GF-D8 (cell line): ENCODE measurements around the gene ADAMTS18.

Experiments
- DNase-seq: peaks from one replicate; lab custom pipeline; 2025; lab: John Stamatoyannopoulos, UW

ADAMTS18 gene

DNA sequence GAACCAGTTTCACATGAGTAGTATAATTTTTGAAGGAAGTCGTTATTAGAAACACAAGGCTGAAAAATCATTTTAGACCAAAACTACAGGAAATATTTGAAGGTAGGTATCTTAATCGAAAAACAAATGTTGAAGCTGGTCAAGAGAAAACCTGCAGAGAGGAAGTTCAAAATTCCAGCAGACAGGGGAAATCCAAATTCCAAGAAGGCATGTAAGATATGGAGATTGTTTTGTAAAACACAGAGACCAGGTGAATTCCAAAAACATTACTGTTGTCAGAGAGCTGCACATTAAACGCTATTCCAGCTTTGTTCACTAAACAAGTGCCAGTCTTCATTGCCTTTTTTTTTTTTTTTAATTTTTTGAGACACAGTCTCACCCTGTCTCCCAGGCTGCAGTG lies 38.4 kb downstream of the ADAMTS18 start:
- DNase-seq: no peak

DNA sequence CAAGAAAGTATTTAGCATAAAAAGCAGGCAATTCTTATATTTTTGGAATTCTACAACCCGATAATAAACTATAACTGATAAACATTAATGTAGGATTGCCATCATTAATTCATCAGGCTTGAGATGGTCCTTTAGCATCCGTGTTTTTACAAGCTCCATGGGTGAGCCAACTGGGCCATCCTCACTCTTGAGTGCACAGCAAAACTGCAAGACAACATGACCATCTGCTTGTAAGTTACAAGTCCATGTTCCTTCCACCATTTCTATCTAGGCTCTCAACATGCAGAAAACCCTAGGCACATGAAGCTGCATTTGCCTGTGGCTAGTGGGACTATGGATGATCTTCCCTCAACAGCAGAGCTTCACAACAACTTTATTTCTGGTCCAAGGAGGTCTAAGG lies 40.1 kb downstream of the ADAMTS18 start:
- DNase-seq: no peak

- DNase-seq: no peak
These were observed 40.9 kb downstream of the ADAMTS18 start for GRCh38 chr16:77393955-77394354.

- DNase-seq: no peak
These were observed 47.0 kb downstream of the ADAMTS18 start for GRCh38 chr16:77387815-77388209.

DNA sequence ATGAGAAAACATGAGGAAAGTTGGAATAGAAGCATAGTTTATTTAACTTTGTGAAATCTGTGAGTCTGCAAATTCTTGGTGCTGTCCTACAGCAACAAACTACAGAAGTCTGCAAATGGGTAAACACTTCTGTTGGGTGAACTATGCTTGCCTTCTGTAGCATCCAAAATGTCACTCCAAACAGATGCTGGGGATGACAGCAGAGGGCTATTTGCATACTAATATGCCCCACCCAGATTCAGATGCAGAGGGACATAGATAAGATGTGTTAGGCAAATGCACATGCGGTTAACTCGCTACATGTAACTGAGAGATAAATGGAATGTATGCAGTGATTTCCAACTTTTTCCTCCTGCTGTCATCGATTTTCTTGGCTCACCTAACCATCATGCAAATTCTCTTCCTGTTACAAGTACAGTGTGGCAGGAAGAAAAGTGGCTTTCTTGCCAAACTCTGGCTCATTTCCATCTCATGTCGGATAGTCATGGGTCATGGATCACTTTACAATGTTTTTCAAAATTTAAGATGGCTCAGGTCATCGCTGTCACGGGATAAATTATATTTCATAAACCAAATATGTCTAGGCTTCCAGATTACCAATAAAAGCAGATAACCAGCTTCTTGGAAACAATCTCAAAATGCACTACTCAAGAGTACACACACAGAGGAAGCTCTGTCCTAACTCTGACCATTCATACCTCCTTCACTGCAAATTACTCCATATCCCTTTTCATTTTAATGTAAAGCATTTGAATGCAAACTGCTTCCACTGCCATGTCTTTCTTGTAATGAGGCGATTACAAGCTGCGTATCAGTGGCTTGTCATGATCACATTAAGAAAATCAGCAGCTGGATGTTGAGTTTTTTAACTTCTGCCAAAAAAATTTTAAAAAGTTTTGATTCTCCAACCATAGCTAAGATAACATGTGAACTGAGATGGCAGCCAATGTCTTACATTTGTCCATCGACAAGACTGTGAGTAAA lies 47.7 kb downstream of the ADAMTS18 start:
- DNase-seq: no peak

DNA sequence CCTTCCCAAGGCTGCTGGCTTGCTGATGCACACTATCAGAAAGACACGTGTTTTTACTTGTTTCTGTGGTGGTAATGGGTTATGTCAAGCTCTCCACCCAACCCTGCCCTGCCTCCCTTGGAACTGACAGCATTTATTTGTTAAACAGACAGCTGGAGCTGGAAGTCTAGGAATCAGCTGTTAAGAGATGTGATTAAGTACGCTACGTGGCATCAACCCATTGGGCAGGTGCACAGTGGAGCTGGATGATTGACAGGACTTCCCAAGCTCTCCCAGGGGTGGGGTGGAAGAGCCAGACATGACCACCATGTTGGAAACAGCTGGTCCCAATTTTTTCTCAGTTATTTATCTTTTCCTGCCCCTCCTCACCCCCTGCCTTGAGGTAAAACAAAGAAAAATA lies 49.4 kb downstream of the ADAMTS18 start:
- DNase-seq: no peak

DNA sequence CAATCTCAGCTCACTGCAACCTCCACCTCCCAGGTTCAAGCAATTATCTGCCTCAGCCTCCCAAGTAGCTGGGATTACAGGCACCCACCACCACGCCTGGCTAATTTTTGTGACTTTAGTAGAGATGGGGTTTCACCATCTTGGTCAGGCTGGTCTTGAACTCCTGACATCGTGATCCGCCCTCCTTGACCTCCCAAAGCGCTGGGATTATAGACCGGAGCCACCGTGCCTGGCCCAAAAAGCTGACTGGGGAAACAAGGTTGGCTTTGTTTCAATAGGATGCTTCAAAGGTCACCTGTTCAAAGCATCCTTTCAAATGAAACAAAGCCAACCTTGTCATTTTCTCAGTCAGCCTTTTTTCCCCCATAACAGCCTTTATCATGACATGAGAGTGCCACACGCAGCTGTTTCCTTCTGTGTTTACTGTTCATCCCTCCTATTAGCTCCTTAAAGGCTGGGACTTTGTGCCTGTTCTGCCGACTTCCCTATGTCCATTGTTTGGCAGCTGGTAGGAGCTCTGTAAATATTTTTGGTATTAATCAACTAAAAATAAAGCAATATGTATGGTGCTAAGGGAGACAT lies 51.1 kb downstream of the ADAMTS18 start:
- DNase-seq: no peak

DNA sequence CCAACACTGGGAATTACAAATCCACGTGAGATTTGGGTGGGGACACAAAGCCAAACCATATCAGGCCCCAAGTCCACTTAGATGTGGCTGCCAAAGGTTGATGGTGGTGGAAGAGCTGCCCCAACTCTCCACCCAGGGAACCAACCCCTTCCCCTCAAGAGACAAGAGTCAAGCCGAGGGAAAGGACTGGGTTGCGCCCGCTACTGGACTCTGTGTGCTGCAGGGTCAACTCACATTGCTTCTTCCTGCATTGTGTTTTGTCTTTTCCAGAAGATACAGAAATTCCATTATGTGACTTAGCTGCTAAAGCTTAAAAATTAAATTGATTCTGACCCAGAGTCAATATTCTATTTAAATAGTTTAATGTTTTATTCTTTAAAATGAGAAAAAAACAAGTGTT lies 58.5 kb downstream of the ADAMTS18 start:
- no peak for DNase-seq

DNA sequence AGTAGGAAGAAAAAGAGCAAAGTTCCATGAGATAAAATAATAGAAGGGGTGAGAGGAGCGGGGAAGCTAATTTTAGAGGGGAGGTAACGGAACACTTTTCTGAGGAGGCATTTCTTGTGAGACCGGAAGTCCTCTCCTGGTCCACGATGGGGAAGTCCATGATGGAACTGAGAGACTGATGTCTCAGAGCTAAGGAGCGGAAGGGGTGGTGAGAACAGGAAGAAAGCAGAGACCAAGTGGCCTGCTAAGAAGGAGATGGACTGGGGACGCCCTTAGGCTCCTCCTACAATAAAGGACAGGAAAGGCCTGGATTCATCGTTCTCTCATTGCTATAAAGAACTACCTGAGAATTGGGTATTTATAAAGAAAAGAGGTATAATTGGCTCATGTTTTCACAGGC lies 59.4 kb downstream of the ADAMTS18 start:
- no peak for DNase-seq

DNA sequence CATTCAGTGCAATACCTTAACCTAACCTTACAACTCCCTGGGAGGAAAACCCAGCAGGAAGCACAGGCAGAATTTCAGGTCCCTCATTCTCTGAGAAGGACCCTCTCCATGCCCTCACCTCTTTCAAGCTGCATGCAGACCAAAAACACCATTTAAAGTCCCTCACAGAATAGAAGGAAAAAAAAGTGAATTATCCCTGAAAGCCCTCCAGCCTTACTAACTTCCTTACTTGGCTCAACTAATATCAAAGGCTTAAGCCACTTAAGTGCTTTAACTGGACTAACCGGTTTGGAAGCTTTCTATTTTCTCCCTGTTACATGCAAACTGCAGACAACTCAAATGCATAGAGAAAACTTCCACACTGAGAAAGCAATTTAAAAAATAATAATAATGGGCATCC lies 60.5 kb downstream of the ADAMTS18 start:
- DNase-seq: no peak

DNA sequence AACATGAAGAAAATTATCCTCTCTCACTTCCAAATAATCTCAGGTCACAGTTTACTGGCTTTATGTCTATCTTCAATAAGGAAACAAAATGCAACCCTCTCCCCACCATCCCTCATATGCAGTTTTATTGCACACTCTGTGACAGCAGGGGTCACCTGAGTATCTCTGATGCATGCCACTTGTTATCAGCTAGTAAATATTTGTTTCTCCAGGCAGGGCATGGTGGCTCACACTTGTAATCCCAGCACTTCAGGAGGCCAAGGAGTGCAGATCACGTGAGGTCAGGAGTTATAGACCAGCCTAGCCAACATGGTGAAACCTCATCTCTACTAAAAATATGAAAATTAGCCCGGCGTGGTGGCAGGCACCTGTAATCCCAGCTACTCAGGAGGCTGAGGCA lies 61.1 kb downstream of the ADAMTS18 start:
- no peak for DNase-seq

DNA sequence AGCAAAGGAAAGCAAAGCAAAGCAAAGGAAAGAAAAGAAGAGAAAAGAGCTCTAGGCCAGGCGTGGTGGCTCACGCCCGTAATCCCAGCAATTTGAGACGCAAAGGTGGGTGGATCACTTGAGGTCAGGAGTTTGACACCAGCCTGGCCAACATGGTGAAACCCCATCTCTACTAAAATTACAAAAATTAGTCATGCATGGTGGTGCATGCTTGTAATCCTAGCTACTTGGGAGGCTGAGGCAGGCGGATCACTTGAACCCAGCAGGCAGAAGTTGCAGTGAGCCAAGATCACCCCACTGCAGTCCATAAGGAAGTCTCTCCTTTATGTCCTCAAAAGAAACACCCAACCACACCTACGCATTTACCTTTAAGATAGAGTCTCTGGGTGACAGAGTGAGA lies 70.1 kb downstream of the ADAMTS18 start:
- DNase-seq: no peak

GRCh38 chr16:77359065-77359502 lies 75.8 kb downstream of the ADAMTS18 start:
- no peak for DNase-seq

DNA sequence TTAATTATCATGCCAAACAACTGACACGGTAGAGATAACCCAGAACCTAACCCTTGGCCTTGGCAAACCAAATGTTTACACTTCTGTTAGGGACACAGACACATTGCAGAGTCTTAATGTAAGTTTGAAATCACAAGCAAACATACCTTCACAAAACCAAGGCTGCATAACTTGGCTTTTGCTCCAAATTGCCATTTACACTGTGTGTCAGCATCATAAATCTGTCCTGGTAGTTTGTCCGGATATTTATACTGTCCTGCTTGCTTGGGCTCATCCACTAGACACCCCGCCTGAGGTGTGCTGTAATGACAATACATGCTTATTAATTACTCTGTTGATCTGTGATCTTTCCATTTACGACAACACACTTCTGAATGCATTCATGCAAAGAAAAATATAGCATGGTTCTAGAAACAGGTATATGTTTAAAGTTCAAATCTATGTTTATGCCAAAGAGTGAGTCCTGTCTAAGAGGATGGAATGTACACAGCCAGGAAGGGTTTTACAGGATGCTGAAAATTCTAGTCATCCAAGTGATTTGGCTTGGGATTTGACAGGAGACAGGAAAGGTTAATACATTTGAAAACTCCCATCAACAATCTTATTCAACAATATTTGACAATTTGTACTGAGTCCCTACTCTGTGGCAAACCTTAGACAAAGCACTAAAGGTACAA lies 81.1 kb downstream of the ADAMTS18 start:
- DNase-seq: no peak

DNA sequence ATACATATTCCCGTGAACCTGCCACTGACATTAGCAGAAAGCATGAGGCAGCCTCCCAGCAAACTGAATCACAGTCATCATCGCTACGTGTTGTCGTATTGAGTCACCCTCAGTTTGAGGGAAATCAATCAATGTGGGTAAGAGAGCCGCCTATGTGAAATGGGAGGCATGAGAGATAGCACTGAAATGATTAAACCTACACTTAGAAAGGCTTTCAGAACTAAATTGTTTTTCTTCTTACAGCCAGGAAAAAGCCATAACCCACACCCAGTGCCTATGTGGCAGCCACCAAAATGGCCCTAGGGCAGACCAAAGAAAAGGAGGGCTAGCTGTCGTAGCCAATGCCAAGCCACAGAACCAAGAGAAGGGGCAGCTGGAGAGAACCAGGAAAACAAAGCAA lies 90.5 kb downstream of the ADAMTS18 start:
- DNase-seq: no peak

DNA sequence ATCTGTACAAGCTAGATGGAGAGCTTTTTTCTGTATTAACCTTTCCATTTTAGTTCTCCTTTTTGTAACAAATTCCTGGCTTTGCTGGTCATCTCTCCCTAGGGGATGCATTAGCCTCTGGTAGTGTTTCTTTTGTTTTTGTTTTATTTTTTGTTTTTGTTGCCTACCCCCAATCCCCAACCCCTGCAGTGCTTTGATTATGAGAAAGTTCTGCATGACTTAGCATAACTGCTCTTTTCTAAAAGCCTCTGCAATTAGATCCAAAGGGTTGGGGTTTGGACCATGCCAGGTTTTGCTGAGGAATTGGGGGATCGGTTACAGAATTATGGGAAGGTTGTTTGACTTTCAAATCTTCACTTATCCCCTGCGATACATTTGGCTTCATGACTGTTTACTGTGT lies 98.2 kb downstream of the ADAMTS18 start:
- no peak for DNase-seq

DNA sequence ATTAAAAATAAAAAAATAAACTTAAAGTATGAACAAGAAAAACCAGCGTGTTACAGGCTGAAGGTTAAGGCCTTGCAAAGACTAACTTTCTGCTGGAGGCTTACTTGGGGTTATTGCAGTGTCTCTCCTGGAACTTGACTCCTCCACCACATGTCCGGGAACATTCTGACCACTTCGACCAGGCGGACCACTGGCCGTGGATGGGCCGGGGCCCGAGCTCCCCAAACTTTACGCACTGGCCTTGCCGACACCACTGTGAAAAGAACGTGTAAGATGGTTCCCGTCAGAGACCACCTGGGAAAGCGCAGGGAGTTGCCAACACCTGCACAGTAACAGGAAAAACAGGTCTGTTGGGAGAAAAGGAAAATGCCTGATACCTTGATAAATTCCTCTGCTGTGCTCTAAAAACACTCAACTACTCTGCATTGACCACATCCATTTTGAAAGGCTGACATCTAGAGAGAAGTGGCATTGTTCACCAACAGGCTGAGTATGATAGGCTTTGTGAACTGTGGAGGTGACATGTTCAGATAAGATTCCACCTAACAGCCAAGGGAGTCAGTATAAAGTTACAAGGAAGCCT lies 99.1 kb downstream of the ADAMTS18 start:
- no peak for DNase-seq

DNA sequence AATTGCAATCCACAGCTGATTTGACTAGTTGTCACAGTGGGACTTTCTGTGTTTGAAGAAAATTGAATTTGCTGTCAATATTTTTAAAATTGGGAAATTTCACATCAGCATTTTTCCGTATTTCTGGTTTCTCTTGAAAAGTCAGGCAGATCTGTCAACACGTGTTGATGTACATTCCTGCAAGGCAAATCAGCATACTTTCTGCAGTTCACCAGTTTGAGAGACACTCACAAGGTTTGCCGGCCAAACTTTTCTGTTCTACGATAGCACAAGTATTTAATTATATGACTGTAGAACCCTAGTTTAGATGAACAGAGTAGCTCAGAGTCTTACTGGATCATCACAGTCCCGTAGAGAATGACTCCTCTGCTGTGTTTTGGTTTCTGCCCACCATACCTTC lies 102.0 kb downstream of the ADAMTS18 start:
- no peak for DNase-seq

DNA sequence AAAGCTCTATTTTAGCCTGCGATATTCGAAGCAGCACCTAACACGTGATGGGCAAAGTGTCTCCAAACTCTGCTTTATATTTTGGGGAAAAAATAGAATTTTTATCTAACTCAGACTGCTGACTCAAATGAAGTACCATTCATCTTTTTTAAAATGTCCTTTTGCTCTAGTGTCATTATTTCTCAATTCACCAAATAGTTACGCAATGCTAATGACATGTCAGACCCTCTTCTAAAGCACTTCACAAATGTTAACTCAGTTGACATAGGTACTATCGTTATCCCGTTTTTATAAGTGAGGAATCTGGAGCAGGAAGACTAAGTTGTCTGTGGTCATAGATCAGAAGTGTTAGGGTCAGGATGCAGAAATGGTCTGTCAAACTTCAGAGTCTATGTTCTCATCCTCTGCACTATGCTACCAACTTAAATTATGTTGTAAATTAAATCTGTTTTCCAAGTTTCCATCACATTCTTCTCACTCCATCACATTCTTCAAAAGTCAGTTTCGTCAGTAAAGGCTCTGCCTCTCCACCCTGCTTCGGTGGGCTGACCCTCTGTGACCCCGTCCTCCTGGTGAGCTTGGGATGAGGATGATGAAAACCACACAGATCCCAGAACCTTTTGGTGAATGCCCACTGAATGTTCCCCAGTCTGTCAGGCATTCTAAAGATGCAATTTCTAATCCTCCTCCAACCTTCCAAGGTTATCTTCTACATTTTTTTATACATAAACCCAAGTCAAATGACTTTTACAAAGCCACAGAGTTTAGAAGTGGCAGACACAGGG lies 102.8 kb downstream of the ADAMTS18 start:
- no peak for DNase-seq

GRCh38 chr16:77331043-77331442 lies 103.8 kb downstream of the ADAMTS18 start:
- no peak for DNase-seq

DNA sequence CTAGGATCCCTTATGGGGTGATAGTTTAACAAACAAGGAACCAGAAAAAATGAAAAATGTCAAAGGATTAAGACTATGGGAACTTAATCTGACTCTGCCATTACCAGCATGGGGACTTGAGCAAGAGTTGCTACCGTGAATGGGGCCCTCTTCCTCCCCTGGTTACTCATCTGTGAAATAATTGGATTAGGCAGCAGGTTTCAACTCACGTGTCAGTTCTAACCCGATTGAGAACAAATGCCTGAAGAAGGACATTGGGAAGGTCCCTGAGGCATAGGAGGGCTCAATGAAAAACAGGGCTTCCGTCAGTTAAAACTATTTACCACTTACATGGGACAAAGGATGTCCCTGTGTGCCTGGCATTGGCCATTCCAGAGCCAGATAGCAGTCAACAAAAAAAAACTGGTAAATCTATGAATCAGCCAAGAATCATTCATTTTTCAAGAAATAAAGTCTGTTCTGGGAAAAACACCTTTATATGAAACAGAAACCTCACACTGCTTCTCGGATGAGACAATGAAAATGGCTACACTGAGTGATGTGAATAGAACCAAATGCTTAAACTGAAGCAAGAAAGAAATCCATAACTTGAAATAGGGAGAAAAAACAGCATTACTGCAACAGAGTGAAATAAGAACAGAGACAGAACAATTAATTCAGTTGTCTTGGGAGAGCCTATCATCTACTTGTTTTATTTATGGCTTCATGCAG lies 104.3 kb downstream of the ADAMTS18 start:
- no peak for DNase-seq
